Urothelium cell line (cell line): ENCODE data around the gene LRRC25.

ENCODE experiments used
- DNase-seq: peaks from one replicate; pipeline ENCODE4 v3.0.0; 2011; ENCODE audit warnings: low spot score, mixed read lengths
- FAIRE-seq: peaks from 2 replicates; lab custom pipeline; 2011; peaks lifted over from hg19 to GRCh38; lab: Jason Lieb, UNC

Gene LRRC25

GRCh38 chr19:18397242-18398202, at the start of gene LRRC25:
LRRC25 (minus strand) TSS chr19:18397622; CDS start chr19:18396963, 659 bp downstream.
- no peak for FAIRE-seq
- DNase-seq, result no peak

GRCh38 chr19:18446811-18447359, 49.5 kb upstream of the LRRC25 start:
- DNase-seq (no peak), FAIRE-seq (no peak)

- FAIRE-seq, result no peak
Observed at GRCh38 chr19:18446145-18446810, 48.9 kb upstream of the LRRC25 start.

GRCh38 chr19:18445262-18445948, 48.0 kb upstream of the LRRC25 start:
- FAIRE-seq (no peak), DNase-seq (no peak)

More at GRCh38 chr19:18446145-18446810, 48.9 kb upstream of the LRRC25 start:
- DNase-seq, result no peak

DNA sequence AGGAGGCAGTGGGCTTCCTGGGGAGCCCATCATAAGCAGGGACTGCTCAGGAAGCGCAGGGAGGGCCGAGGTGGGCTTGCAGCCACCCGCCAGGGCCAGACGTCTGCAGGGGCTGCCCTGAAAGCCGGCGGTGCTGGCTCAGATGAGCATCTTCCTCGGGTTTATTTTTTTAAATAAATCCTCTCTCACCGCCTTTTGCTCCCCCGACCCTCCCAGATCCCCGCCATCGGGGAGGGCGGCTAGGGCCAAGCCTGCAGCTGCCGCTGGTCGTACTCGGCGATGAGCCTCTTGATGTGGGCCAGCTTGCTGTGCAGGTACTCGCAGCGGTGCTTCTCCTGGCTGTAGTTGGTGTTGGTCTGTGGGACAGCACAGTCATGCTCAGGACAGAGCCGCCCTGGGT, 47.1 kb upstream of the LRRC25 start:
- FAIRE-seq (no peak), DNase-seq (no peak)

- DNase-seq, result no peak
- FAIRE-seq, result no peak
Observed at GRCh38 chr19:18443831-18444230, 46.4 kb upstream of the LRRC25 start.

GRCh38 chr19:18443406-18443805, 46.0 kb upstream of the LRRC25 start:
- DNase-seq (no peak), FAIRE-seq (no peak)

- no peak for FAIRE-seq
- no peak for DNase-seq
Observed at GRCh38 chr19:18442941-18443340, 45.5 kb upstream of the LRRC25 start.

DNA sequence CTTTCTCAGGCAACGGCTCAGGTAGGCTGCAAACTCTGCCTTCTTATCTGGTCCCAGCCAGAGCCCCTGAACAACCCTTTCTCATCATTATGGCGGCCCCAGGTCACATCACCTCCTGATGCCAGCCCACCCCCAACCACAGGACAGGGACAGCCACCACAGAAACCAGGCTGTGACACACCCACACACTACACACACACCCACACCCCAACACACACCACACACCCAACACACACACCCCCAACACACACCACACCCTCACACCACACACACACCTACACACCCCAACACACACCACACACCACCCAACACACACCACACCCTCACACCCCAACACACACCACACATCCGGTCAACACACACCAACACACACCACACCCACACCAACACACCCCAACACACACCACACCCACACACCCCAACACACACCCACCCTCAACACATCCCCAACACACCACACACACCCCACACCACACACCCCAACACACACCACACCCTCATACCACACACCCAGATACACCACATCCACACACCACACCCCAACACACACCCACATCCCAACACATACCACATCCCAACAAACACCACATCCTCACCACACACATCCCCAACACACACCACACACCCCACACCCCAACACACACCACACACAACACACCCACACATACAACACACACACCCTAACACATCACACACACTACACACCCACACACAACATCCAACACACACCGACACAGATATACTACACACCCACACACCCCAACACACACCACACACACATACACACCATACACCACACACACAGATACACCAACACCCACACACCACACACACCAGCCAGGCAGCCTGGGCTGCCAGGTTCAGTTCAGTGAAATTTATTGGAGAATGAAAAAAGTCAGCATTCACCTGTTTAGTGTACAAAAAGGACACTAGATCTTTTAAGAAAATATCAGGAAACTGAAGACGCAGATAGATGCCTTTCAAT, 44.7 kb upstream of the LRRC25 start:
- DNase-seq (no peak), FAIRE-seq (peak; percentile 83)

DNA sequence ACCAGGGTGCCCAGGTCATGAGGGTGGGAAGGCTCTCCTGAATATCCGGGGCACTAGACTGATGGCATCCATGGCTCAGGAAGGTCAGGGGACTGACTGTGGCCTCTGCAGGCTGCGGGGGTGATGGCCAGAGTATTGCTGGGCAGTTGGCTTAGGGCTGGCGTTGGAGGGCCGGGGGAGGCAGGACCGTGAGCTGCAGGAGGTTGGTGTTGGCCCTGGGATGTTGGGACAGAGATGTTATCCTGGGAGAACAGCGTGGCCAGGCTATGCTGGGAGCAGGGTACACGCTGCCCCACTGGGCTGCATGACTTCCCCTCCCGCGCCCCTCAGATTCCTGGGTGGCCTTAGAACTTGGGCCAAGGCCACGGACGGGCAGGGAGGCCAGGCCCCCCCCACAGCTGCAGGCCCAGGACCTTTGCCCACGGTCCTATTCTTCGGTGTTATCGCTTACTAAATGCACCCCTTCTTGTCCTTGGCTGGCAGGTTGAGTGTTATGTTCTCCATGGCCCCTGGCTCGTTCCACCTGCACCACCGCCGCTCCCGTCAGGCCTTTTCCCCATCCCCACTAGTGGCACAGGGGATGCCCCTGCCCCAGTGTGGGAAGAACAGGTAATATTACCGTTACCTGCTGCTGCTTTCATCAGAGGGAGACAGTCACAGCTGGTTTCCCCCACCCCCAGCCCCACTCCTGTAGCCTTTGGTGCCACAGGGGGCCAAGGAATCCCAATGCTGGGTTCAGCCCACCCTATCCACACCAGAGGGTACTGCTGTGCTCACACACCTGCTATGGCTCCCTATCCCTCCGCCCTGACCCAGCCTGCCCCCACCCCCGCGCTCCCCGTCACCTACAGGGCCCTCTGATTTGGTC, 43.7 kb upstream of the LRRC25 start:
- FAIRE-seq (no peak), DNase-seq (no peak)

DNA sequence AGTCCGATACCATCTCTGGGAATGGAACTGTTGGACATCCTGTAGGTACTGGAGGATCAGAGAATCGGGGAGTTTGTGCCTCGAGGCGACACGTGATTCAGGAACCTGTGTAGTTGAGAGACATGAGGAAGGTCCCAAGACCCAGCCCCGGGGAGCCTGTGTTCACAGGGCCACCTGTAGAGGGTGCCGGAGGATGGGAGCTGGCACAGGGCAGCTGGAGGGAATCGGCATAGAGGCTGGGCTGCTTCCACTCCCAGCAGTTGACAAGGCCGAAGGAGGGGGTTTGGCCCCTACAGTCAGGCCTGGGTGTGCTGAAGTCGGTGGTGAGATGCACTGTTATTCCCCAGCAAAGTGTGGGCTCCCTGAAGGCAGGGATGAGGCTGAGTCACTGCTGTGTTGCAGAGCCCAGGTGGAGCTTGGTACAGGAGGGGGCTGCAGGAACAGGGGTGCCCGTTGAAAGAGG, 43.0 kb upstream of the LRRC25 start:
- DNase-seq (peak; percentile 21), FAIRE-seq (no peak)

DNA sequence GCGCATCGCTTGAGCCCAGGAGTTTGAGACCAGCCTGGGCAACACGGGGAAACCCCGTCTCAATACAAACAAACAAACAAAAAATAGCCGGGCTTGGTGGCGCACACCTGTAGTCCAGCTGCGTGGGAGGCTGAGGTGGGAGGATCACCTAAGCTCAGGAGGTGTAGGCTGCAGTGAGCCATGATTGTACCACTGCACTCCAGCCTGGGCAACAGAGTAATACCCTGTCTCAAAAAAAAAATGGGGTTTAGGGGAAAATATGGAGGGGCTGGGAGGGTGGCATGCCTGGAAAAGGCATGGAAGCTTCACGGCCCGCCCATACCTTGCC, 42.5 kb upstream of the LRRC25 start:
- no peak for DNase-seq
- FAIRE-seq, result no peak

GRCh38 chr19:18439025-18439909, 41.8 kb upstream of the LRRC25 start:
- no peak for FAIRE-seq
- DNase-seq, result peak; percentile 19

- no peak for DNase-seq
- FAIRE-seq, result no peak
Observed at GRCh38 chr19:18438331-18439024, 41.1 kb upstream of the LRRC25 start.

DNA sequence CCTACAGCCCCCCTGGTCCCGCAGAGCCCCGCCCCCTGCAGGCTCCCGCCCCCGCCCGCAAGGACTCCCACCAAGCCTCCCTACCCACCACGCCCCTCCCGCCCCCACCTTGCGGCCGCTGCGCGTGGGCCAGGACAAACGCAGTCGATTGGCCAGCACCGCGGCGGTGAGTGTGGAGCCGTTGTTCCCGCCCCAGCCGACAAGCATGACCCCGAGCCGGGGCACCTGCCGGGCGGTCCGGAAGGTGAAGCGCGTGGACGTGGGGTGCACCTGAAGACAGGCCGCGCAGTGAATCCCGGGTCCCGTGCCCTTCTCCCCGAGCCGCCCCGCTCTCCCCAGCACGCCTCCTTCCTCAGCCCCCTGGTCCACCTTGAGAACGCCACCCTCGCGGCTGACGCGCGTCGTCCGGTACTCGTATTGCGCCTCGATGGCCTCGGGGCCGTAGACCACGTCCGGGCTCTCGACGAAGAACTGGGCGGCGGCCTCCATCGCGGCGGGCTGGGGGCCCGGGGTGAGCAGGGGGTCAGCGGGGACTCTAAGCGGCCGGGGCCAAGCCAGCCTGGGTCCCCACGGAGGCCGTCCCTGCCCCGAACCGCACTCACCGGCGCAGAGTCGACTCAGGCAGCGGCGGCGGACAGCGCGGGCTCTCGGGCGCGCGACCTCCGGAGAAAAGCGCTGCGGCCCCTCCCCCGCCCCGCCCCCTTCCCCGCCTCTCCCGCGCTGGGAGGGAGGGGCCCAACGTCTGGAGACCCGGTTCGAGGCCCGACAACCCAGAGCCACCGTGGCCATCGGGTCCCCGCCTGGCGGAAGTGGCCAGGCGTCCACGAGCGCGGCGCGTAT, 40.3 kb upstream of the LRRC25 start, which contains the start of gene ISYNA1:
ISYNA1 (minus strand) TSS at position 643 of the 840 bp plus-strand sequence; CDS start at position 489, 154 bp downstream.
- DNase-seq, result no peak
- FAIRE-seq, result no peak
